ENCODE results near the gene CDYL2. TPM values are rescaled to one million over a fixed set of nuclear protein-coding genes. Genes with fewer than 3 reads are reported as not detected.

The CDYL2 gene
- total RNA-seq, 2 donors from 2014 or later, result 4.6 to 20.4 TPM

- DNase-seq (ENCODE audit: low spot score), result no peak
- peaks cover 8% of the 10 kb centered on the region for H3K9me3 ChIP-seq
- H3K36me3 ChIP-seq, result no peaks in the 10 kb centered on the region
- H3K27ac ChIP-seq, result no peak overlapping the region
- no peaks in the 10 kb centered on the region for H3K27me3 ChIP-seq (replicated peaks; ENCODE audit: insufficient read depth)
- no peak for ATAC-seq (ENCODE audit: insufficient number of reproducible peaks, low FRiP score, low read depth)
- TF ChIP-seq CTCF (IDR thresholded peaks at IDR 0.05), result no peak
- no peak overlapping the region for H3K4me3 ChIP-seq
- H3K4me1 ChIP-seq (ENCODE audit: control insufficient read depth in 1 of 2, low read depth in 2 of 2), result no peaks in the 10 kb centered on the region
Measured at GRCh38 chr16:80743273-80743672, 61.1 kb downstream of the CDYL2 start.

DNA sequence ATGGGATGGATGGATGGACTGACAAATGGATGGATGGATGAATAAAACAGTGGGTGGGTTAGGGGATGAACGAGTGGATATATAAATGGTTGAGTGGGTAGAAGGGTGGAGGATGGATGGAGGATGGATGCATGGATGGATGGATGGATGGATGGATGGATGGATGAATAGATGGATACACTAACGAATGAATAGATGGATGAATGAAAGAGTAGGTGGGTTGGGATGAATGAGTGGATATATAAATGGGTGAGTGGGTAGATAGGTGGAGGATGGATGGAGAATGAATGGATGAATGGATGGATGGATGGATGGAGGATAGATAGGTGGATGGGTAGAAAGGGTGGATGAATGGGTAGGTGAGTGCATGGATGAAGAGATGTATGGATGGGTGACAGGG, 62.1 kb downstream of the CDYL2 start:
- ATAC-seq (ENCODE audit: insufficient number of reproducible peaks, low FRiP score, low read depth), result no peak
- H3K27ac ChIP-seq, result no peak overlapping the region
- H3K9me3 ChIP-seq, result peaks cover 8% of the 10 kb centered on the region
- no peaks in the 10 kb centered on the region for H3K4me1 ChIP-seq (ENCODE audit: control insufficient read depth in 1 of 2, low read depth in 2 of 2)
- no peaks in the 10 kb centered on the region for H3K27me3 ChIP-seq (replicated peaks; ENCODE audit: insufficient read depth)
- DNase-seq (ENCODE audit: low spot score), result no peak
- H3K4me3 ChIP-seq, result no peak overlapping the region
- no peak for TF ChIP-seq CTCF (IDR thresholded peaks at IDR 0.05)
- H3K36me3 ChIP-seq, result no peaks in the 10 kb centered on the region

GRCh38 chr16:80741724-80742123, 62.7 kb downstream of the CDYL2 start:
- DNase-seq (ENCODE audit: low spot score) (no peak), ATAC-seq (ENCODE audit: insufficient number of reproducible peaks, low FRiP score, low read depth) (no peak)
- no peaks in the 10 kb centered on the region for H3K36me3 ChIP-seq
- H3K9me3 ChIP-seq, result peaks cover 8% of the 10 kb centered on the region
- no peaks in the 10 kb centered on the region for H3K4me1 ChIP-seq (ENCODE audit: control insufficient read depth in 1 of 2, low read depth in 2 of 2)
- H3K27ac ChIP-seq, result no peak overlapping the region
- H3K27me3 ChIP-seq (replicated peaks; ENCODE audit: insufficient read depth), result no peaks in the 10 kb centered on the region
- no peak overlapping the region for H3K4me3 ChIP-seq
- no peak for TF ChIP-seq CTCF (IDR thresholded peaks at IDR 0.05)

DNA sequence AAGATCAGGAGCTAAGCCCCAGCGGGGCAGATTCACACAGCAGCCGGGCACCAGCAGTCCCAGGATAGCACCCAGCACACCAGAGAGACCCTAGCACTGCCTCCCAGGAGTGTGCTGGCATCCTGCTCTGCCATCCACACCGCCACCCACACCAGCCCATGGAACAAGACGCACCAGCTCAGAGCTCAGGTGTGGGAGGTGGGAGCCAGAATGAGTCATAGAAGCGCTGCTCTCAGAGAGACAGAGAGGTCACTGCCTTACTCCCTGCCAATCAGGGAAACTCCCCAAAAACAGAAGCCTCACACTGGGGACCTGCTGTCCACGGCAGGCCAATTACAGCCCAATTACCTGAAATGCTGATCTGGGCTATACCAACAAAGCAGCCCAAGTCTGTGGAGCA, 64.9 kb downstream of the CDYL2 start:
- no peaks in the 10 kb centered on the region for H3K36me3 ChIP-seq
- no peak for ATAC-seq (ENCODE audit: insufficient number of reproducible peaks, low FRiP score, low read depth)

GRCh38 chr16:80738521-80738920, 65.9 kb downstream of the CDYL2 start:
- Histone ChIP-seq H3K9me3 (peaks cover 8% of the 10 kb centered on the region), H3K36me3 (no peaks in the 10 kb centered on the region), H3K27ac (no peak overlapping the region), H3K27me3 (replicated peaks; ENCODE audit: insufficient read depth) (no peaks in the 10 kb centered on the region), H3K4me1 (ENCODE audit: control insufficient read depth in 1 of 2, low read depth in 2 of 2) (no peaks in the 10 kb centered on the region), H3K4me3 (no peak overlapping the region)
- ATAC-seq (ENCODE audit: insufficient number of reproducible peaks, low FRiP score, low read depth), result no peak
- DNase-seq (ENCODE audit: low spot score), result no peak
- TF ChIP-seq CTCF (IDR thresholded peaks at IDR 0.05), result no peak

More for the DNA sequence above, 64.9 kb downstream of the CDYL2 start:
- Histone ChIP-seq H3K4me1 (ENCODE audit: control insufficient read depth in 1 of 2, low read depth in 2 of 2) (no peaks in the 10 kb centered on the region), H3K27me3 (replicated peaks; ENCODE audit: insufficient read depth) (no peaks in the 10 kb centered on the region), H3K4me3 (no peak overlapping the region), H3K27ac (no peak overlapping the region), H3K9me3 (peaks cover 8% of the 10 kb centered on the region)
- DNase-seq (ENCODE audit: low spot score), result no peak
- TF ChIP-seq CTCF (IDR thresholded peaks at IDR 0.05), result no peak

All from thoracic aorta (tissue), 2 donors.